Central memory CD8-positive, alpha-beta T cell (primary cell): ENCODE measurements around the gene SCAPER.

ENCODE experiments used
- ATAC-seq: fragments of 150-1000 bp; cut with Tn5 transposase; replicated peaks from 2 replicates; pipeline ENCODE4 v1.10.0; 2022; ENCODE audit warnings: mild to moderate bottlenecking, moderate FRiP score, moderate number of reproducible peaks; ENCODE audit not compliant: poor library complexity, severe bottlenecking; ENCODE audit errors: extremely low read depth
- DNase-seq, 2 donors: peaks; one replicate each; pipeline ENCODE4 v3.0.0; 2021; ENCODE audit warnings: low spot score in 2 of 2
- H3K27ac Mint-ChIP-seq: one replicate; pipeline ENCODE4 v1.8.0; 2022; ENCODE audit warnings: low read depth, mild to moderate bottlenecking, moderate library complexity, mixed read lengths
- H3K27me3 Mint-ChIP-seq: one replicate; pipeline ENCODE4 v1.8.0; 2022; ENCODE audit warnings: mixed read lengths
- H3K36me3 Mint-ChIP-seq: one replicate; pipeline ENCODE4 v1.8.0; 2022; ENCODE audit warnings: mild to moderate bottlenecking, moderate library complexity, mixed read lengths; ENCODE audit not compliant: insufficient read depth
- H3K4me1 Mint-ChIP-seq: one replicate; pipeline ENCODE4 v1.8.0; 2022; ENCODE audit warnings: mixed read lengths
- H3K4me3 Mint-ChIP-seq: one replicate; pipeline ENCODE4 v1.8.0; 2022; ENCODE audit warnings: mild to moderate bottlenecking, moderate library complexity, mixed read lengths
- H3K9me3 Mint-ChIP-seq: one replicate; pipeline ENCODE4 v1.8.0; 2022; ENCODE audit warnings: mixed read lengths

SCAPER gene

DNA sequence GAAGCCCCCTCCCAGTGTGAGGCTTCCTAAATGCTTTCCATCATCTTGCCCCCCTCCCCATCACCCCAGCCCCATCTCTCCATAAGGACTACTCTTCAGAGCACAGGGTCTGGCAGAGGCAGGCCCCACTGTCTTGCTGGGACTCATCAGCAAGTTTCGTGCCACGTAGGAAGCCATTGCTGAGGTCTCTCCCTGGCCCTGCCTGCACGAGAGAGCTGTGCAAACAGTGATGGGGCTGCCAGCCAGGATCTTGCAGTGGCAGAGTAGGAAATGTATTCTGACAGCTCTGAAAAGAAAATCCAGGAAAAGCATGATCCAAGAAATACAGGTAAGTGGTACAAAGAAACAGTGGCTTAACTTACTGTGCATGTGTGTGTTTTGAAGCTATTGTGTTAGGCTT, 546.0 kb downstream of the SCAPER start:
- H3K27ac Mint-ChIP-seq: no peak overlapping the region
- no peak for DNase-seq

DNA sequence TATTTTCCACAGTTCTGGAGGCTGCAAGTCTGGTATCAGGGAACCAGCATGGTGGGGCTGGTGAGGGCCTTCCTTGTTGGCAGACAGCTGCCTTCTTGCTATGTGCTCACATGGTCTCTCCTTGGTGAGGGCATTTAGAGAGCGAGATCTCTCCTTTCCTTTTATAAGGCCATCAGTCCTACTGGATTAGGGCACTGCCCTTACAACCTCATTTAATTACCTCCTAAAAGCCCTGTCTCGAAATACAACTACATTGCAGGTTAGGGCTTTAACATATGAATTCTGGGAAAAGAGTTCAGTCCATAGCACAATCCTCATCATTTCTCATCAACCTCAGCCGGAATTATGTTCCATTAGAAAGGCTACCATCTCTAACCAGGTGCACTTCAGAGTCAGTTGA, 546.7 kb downstream of the SCAPER start:
- H3K36me3 Mint-ChIP-seq: peaks cover 2% of the 10 kb centered on the region
- ATAC-seq (no peak), DNase-seq (no peak)
- H3K4me1 Mint-ChIP-seq: no peaks in the 10 kb centered on the region
- H3K9me3 Mint-ChIP-seq: no peaks in the 10 kb centered on the region
- H3K4me3 Mint-ChIP-seq: no peak overlapping the region
- H3K27me3 Mint-ChIP-seq: no peaks in the 10 kb centered on the region
- H3K27ac Mint-ChIP-seq: no peak overlapping the region

More for the DNA sequence above, 546.0 kb downstream of the SCAPER start:
- Mint-ChIP-seq H3K4me1 (no peaks in the 10 kb centered on the region), H3K9me3 (no peaks in the 10 kb centered on the region), H3K4me3 (no peak overlapping the region), H3K27me3 (no peaks in the 10 kb centered on the region), H3K36me3 (peaks cover 2% of the 10 kb centered on the region)
- no peak for ATAC-seq

- Mint-ChIP-seq H3K27me3 (no peaks in the 10 kb centered on the region), H3K36me3 (peaks cover 2% of the 10 kb centered on the region), H3K27ac (no peak overlapping the region), H3K9me3 (no peaks in the 10 kb centered on the region), H3K4me3 (no peak overlapping the region), H3K4me1 (no peaks in the 10 kb centered on the region)
- no peak for DNase-seq
- ATAC-seq: no peak
Observed at GRCh38 chr15:76354823-76355440, 550.2 kb downstream of the SCAPER start.

DNA sequence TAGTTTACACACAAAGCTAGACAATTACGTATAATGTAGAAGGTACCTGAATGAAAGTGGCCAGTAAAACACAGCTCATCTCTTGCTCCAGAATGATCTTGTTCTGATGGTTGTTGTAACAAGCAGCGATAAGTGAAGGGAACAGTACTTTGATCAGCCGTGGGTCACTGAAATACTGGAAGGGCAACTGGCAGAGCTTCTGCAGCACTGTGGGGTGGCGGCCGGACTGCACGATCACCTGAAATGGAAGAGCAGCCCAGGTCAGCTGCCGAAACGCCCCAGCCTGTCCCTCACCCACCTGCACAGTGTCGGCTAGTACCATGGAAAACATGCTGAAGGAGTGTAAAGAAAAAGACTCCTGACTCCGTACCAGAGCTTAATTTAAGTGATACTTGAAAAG, 551.2 kb downstream of the SCAPER start:
- DNase-seq: no peak
- H3K36me3 Mint-ChIP-seq: peaks cover 2% of the 10 kb centered on the region
- no peaks in the 10 kb centered on the region for H3K27me3 Mint-ChIP-seq
- no peak for ATAC-seq
- H3K9me3 Mint-ChIP-seq: no peaks in the 10 kb centered on the region
- H3K27ac Mint-ChIP-seq: no peak overlapping the region
- H3K4me3 Mint-ChIP-seq: no peak overlapping the region
- no peaks in the 10 kb centered on the region for H3K4me1 Mint-ChIP-seq

DNA sequence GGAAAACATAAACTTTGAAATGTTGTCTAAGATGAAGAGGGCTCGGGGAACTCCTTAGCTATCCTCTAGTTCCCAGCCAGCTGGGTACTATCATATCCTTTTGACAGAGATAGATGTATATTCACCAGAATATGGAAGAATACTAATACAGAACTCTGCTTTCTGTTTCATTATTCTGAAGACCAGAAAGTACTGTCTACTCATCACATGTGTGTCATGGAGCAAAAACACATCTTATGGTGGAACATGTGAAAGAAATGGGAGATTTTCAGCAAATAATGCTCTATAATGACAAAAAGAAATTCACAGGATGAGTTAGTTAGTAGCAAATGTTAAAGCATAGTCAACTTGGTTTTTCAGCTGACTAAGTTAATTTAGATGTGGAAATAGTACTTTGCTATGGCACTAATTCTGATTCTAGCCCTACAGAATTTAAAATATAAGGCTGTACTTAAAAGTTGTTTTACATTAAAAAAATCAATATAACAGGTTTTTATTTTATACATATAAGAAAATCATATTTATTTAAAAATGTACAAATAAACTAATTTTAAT, 552.0 kb downstream of the SCAPER start:
- no peak overlapping the region for H3K27ac Mint-ChIP-seq
- DNase-seq (no peak), ATAC-seq (no peak)
- no peak overlapping the region for H3K4me3 Mint-ChIP-seq
- peaks cover 5% of the 10 kb centered on the region for H3K36me3 Mint-ChIP-seq
- H3K4me1 Mint-ChIP-seq: no peaks in the 10 kb centered on the region
- no peaks in the 10 kb centered on the region for H3K9me3 Mint-ChIP-seq
- peaks cover 1% of the 10 kb centered on the region for H3K27me3 Mint-ChIP-seq

GRCh38 chr15:76349301-76350070, 555.7 kb downstream of the SCAPER start:
- Mint-ChIP-seq H3K4me3 (no peak overlapping the region), H3K27me3 (peaks cover 24% of the 10 kb centered on the region), H3K9me3 (no peaks in the 10 kb centered on the region), H3K27ac (no peak overlapping the region), H3K36me3 (peaks cover 8% of the 10 kb centered on the region), H3K4me1 (peaks cover 11% of the 10 kb centered on the region)
- ATAC-seq (no peak), DNase-seq (no peak)

DNA sequence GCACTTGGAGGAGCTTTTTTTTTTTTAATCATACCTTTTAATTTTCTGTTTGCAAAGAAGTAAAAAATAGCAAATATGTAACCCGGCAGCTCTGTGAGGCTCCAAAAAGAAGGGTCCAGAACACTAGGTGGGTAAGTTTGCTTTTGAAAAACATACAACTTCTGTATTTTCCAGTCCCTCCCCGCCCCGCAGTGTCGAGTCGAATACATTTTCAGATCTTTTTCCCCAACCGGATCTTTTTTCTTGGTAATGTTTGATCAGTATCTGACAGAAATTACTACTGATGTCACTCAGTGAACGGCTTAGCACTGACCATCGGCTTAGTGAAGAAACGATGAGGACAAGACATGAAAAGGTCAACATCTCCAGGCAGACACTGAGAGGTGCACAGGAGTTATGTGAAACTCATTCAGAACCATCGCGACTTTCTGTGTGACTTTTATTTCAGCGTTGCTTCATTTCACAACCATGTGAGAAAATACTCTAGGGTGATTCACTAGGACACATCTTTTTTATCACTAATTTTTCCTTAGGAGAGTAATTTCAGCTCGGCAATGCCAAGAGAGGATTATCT, 557.6 kb downstream of the SCAPER start:
- no peak for ATAC-seq
- Mint-ChIP-seq H3K9me3 (no peaks in the 10 kb centered on the region), H3K27me3 (peaks cover 41% of the 10 kb centered on the region), H3K36me3 (peaks cover 11% of the 10 kb centered on the region), H3K4me3 (peak overlapping the region; percentile 31), H3K27ac (no peak overlapping the region), H3K4me1 (peaks cover 16% of the 10 kb centered on the region)
- no peak for DNase-seq

DNA sequence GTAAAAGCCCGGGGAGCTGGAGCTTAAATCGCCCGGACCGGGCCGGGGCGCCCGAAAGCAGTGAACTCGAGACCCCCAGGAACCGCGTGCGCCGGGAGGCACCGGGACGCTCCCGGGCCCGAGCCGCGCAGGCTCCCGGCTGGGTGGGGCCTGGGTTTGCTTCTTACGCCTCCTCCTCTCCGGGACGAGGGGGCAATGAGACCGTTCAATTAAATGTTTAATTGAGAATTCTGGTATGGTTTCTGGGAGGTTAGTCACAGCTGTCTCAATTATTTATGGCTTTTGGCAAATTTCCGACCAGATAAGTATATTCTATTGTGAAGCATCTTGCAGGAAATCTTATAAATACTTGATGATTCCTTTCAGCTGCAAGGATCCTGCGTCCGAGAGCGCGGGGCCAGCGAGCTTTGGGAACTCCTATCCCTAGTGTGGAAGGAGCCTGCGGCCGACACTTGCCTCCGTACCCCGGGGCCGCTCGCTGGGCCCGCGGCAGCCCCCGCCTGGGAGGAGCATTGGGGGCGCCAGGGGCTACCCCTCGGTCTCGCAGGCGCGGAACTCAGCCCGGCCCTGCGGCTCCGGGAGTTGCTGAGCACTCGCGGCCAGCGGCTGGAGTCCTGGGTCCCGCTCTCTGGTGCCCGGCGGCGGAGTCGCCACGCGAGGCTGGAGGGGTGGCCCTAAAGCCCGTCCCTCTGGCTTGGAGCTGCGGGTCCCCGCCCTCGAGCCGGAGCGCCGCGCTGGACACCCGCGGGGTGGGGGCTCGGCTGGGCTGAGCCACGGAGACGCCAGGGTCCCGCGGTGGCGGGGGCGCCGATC, 558.3 kb downstream of the SCAPER start:
- peaks cover 11% of the 10 kb centered on the region for H3K36me3 Mint-ChIP-seq
- DNase-seq (no peak), ATAC-seq (no peak)

DNA sequence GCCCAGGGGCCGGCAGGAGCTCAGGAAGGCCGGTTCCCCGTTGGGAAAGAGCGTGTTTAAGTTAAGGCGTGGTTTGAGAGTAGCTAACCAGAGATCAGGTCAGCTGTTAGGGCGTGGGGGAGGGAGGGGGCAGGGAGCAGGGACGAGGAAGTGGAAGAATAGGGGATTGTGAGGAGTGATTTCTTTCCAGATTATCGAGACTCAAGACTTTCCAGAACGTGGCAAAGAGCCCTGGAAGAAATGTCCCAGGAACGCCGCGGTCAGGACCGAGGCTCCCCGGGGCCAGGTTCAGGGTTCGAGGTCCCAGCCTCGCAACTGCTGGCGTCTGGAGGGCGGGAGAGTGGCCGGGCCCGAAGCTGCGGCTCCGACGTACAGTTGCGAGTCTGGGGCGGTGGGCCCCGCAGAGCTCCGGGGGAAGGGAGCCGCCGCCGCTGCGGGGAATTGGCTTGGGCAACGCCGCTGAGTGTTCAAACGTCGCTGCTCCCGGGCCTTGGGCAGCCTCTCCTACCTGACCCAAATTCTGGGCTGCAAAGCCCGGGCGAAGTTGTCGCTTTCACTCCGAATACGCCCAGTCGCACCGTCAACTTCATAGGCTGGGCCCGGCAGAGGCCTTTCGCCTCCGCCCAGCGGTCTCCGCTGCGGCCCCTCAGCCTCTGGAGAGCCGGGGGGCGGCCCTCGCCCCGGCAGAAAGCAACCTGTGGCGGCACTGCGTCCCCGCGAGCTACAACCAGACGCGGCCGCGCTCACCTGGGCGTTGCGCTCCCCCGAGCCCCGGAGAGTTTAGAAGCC, 559.1 kb downstream of the SCAPER start:
- Mint-ChIP-seq H3K27me3 (peaks cover 53% of the 10 kb centered on the region), H3K4me3 (peak overlapping the region; percentile 67), H3K4me1 (peaks cover 25% of the 10 kb centered on the region), H3K9me3 (no peaks in the 10 kb centered on the region), H3K36me3 (peaks cover 11% of the 10 kb centered on the region), H3K27ac (no peak overlapping the region)
- DNase-seq (no peak), ATAC-seq (peak; percentile 26)

More for the DNA sequence above, 558.3 kb downstream of the SCAPER start:
- peaks cover 20% of the 10 kb centered on the region for H3K4me1 Mint-ChIP-seq
- H3K27me3 Mint-ChIP-seq: peaks cover 45% of the 10 kb centered on the region
- H3K27ac Mint-ChIP-seq: no peak overlapping the region
- no peaks in the 10 kb centered on the region for H3K9me3 Mint-ChIP-seq
- no peak overlapping the region for H3K4me3 Mint-ChIP-seq

DNA sequence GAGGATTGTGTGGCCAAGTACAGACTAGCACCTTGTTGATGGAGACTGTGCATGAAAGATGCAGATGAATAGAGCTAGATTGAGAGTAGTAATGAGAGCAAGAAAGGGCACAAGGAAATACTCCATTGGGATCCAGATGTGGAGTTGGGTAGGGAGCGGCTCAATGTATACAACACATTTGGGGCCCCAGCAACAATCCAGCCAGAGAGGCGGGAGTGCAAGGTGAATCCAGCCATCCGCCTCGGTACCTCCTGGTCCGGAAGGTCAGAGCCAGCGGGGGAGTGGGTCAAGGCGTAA, 559.6 kb downstream of the SCAPER start:
- ATAC-seq (no peak), DNase-seq (no peak)
- Mint-ChIP-seq H3K9me3 (no peaks in the 10 kb centered on the region), H3K27me3 (peaks cover 59% of the 10 kb centered on the region), H3K4me3 (peak overlapping the region; percentile 67), H3K36me3 (peaks cover 14% of the 10 kb centered on the region), H3K4me1 (peaks cover 25% of the 10 kb centered on the region), H3K27ac (no peak overlapping the region)

DNA sequence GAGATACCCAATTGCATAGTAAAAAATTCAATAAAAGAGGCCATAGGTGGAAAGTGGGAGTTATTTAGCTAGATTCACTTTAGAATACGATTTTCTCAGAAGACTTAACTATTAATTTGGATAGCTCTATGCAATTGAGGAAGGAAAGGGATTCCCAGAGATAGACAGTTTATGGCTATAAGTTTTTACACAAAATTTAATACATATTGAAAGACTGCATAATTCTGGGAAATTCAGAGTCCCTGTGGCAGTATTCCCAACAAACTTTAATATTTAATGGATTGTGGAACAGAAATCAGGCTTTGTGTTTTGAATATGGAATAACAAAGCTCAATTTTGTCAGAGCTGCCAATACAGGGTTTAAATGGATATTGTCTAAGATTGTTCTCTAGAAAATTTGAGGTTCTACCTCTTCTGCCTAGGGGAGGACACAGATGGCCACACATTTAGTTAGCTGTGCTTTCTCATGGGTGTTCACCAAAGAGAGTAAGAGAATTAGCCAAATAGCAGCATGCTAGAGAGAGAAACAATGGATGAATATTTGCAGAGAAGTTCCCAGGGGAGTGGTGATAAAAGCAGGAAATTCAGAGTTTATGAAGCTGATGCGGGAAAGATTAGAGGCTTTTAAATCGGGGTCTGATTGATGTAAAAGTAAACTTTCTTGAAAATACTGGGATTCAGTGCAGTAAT, 560.1 kb downstream of the SCAPER start:
- Mint-ChIP-seq H3K9me3 (no peaks in the 10 kb centered on the region), H3K27me3 (peaks cover 64% of the 10 kb centered on the region), H3K36me3 (peaks cover 16% of the 10 kb centered on the region), H3K4me3 (peak overlapping the region; percentile 67), H3K27ac (no peak overlapping the region), H3K4me1 (peaks cover 30% of the 10 kb centered on the region)
- ATAC-seq (no peak), DNase-seq (no peak)
